Measurements from ENCODE around the gene ORC5.

Gene ORC5

GRCh38 chr7:104127204-104127603, 80.6 kb downstream of the ORC5 start:
- DNase-seq (ENCODE audit: low read depth, low spot score), result no peak

- peak; percentile 57 for DNase-seq (ENCODE audit: low read depth, low spot score)
These were observed 81.4 kb downstream of the ORC5 start for GRCh38 chr7:104126411-104126841.

GRCh38 chr7:104124893-104125477, 82.8 kb downstream of the ORC5 start:
- no peak for DNase-seq (ENCODE audit: low read depth, low spot score)

DNA sequence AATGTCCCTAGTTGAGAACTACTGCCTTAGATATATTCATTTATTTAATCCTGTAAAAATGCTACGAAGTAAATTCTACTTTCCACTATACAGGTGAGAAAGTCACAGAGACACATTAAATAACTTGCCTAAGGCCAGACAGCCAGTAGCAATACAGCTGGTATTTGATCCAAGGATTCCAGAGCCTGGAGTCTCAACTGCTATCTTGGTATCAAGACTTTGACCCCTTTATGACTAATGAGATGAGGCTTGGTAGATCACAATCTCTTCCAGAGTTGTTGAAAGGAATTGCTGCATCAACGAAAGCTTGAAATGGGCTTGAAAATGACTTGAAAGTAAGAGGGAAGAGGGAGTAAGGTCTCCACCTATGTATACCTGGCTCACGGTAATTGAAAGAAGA, 83.3 kb downstream of the ORC5 start:
- DNase-seq (ENCODE audit: low read depth, low spot score), result no peak

DNA sequence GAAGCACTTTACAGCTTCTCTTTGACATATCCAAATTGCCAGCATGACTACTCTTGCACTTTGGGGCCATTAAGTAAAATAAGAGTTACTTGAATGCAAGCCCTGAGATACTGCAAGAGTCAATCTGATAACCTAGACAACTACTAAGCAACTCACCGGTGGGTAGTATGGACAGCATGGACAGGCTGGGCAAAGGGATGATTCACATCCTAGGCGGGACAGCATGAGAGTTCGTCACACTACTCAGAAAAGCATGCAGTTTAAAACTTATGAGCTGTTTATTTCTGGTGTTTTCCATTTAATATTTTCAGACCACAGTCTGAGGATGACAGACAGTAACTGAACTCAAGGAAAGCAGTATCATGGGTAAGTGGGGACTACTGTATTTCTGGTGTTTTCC, 84.0 kb downstream of the ORC5 start:
- no peak for DNase-seq (ENCODE audit: low read depth, low spot score)

DNA sequence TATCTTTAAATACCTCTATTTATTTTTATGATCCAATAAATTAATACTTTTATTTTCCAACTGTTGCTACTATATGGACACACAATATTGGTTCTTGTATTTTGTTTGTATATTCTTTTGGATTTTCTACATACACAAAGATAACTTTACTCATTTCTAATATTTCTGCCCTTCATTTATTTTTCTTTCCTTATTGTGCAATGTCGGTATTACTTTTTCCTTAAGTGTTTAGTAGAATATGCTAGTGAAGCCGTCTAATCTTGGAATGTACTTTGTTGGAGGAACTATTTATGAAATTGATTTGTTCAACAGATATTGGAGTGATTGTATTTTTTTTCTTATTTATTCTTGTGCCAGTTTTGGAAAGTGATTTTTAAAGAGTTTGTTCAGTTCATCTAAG, 94.0 kb downstream of the ORC5 start:
- no peak for DNase-seq (ENCODE audit: low read depth, low spot score)

DNA sequence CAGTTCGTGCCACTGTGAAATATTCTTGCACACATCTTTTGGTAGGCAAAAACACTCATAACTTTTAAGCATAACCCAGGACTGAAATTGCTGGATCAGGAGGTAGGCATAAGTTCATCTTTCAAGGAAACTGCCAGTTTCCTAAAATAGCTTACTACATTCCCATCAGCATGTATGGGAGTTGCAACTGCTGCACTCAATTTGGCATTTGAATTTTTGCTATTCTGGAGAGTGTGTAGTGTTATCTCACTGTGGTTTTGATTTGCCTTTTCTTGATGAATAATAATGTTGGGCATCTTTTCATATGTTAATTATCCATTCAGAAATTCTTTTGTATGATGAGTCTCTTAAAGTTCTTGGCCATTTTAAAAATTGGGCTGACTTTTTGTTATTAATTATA, 95.2 kb downstream of the ORC5 start:
- no peak for DNase-seq (ENCODE audit: low read depth, low spot score)

GRCh38 chr7:104111271-104111670, 96.5 kb downstream of the ORC5 start:
- DNase-seq (ENCODE audit: low read depth, low spot score), result no peak

DNA sequence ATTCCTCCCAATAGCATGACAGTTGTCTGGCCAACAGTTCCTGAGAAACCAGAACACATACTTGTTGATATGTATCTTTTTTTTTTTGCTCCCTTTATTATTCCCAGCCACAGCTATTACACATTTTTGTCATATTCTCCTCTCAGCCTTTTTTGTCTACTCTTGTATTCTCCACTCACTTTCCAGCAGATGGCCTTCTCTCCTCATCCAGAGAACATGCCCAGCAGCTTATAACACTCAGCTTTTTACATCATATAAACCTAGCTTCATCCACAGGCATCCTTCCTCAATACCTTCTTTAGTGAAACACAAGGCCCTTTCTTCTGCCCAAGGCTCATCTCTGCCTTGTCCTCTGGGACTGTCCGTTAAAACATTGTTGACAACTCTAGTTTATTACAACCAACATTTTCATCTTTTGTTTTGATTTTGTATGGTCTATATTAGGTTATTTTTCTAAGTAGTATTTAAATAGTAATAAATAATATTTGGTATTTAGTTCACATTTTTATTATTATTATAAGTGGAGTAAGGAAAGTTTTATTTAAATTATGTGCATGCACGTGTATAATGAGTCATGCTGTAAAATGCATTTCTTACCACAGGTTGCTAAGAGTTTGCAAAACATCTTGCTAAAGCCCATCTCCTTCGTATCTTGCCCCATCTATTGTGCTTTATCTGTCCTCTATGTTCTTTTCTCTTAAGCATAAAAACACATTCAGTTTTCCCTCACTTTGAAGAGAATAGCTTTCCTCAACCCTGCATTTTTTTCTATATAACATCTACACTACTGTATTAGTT, 101.5 kb downstream of the ORC5 start:
- DNase-seq (ENCODE audit: low read depth, low spot score), result no peak

GRCh38 chr7:104098890-104099289, 108.9 kb downstream of the ORC5 start:
- no peak for DNase-seq (ENCODE audit: low read depth, low spot score)

GRCh38 chr7:104096683-104097082, 111.1 kb downstream of the ORC5 start:
- no peak for DNase-seq (ENCODE audit: low read depth, low spot score)

DNA sequence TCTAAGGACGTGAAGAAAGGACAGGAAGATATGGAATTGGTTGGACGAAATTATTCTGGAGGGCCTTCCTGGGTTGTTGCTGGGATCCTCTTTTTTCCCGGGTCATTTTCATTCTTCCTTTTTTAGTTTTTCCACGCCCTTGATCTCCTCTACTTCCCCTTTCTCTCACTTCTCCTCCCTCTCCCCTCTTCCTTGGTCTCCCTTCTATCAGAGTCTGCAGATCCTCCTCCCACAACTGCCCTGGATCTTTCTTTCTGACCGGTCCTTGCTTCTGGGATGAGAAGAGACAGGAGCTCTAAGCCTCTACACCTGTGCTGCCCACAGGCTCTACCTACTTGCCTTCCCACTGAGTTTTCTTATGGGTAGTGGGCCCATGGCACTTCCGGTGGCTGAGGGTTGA, 114.7 kb downstream of the ORC5 start:
- DNase-seq (ENCODE audit: low read depth, low spot score), result no peak

DNA sequence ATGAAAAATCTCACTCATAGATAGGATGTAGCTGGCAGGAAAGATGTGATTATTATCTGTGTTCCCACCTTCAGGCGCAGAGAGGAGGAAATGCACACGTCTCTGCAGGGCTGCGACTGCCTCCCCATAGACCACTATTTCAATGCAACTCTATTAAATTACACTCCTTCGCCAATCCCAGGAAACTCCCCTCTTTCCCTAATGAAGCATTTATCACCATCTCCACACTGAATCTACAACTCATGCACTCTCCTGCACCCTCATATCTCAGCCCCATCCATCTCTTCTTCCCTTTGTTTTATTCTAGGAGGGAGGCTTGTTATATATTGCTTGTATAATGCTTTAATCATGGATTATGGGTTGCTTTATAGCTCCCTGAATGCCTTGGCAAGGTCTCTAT, 116.6 kb downstream of the ORC5 start:
- no peak for DNase-seq (ENCODE audit: low read depth, low spot score)

DNA sequence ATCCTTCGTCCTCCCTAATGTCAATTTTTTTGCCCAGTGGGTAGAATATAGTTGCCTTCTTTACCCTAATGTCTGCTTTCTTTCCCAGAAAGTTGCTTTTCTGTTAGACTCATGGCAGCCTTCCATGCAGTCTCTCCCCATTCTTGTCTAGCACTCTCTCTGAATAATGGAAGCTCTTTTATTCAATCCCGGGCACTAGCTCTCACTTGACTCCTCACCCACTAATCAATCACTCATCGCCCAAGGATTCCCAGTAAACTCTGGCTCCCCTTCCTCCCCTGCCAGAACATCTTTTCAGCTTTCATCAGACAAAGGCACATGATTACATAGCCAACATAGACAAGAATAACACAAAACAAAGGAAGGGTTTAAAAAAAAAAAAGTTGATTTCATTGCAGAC, 118.2 kb downstream of the ORC5 start:
- no peak for DNase-seq (ENCODE audit: low read depth, low spot score)

- no peak for DNase-seq (ENCODE audit: low read depth, low spot score)
These were observed 118.8 kb downstream of the ORC5 start for GRCh38 chr7:104089061-104089460.

Measured in brain pericyte (primary cell).